KMS-11 (cell line): ENCODE measurements around the gene FHOD3.

Experiments used
- H2AFZ ChIP-seq: fragments of 200-600 bp; sonication (generic); 2 replicates; pipeline ENCODE4 v1.6.1; 2016; ENCODE audit warnings: antibody characterized with exemption, mixed run types, low read depth
- H3K27ac ChIP-seq: fragments of 200-600 bp; sonication (generic); 2 replicates; pipeline ENCODE4 v1.6.1; 2016; ENCODE audit warnings: mild to moderate bottlenecking, mixed run types
- H3K27me3 ChIP-seq: fragments of 200-600 bp; sonication (generic); 2 replicates; pipeline ENCODE4 v1.6.1; 2017; ENCODE audit warnings: mild to moderate bottlenecking, low read depth, mixed run types, moderate library complexity; ENCODE audit not compliant: insufficient read depth
- H3K36me3 ChIP-seq: fragments of 200-600 bp; sonication (generic); 2 replicates; pipeline ENCODE4 v1.6.1; 2017; ENCODE audit warnings: mild to moderate bottlenecking, mixed run types; ENCODE audit not compliant: insufficient read depth
- H3K4me1 ChIP-seq: fragments of 200-600 bp; sonication (generic); 2 replicates; pipeline ENCODE4 v1.6.1; 2016; ENCODE audit warnings: mild to moderate bottlenecking, low read depth, mixed run types; ENCODE audit not compliant: poor library complexity, severe bottlenecking
- H3K4me2 ChIP-seq: fragments of 200-600 bp; sonication (generic); 2 replicates; pipeline ENCODE4 v1.7.0; 2016; ENCODE audit warnings: mild to moderate bottlenecking, mixed run types
- H3K4me3 ChIP-seq: fragments of 200-600 bp; sonication (generic); IDR thresholded peaks from 2 replicates; pipeline ENCODE4 v1.6.1; 2017; ENCODE audit warnings: low read depth, low read length, mixed read lengths; ENCODE audit not compliant: insufficient read depth
- H3K79me2 ChIP-seq: fragments of 200-600 bp; sonication (generic); 2 replicates; pipeline ENCODE4 v1.6.1; 2016; ENCODE audit warnings: low read depth, mixed run types; ENCODE audit not compliant: insufficient read depth
- H3K9ac ChIP-seq: fragments of 200-600 bp; sonication (generic); 2 replicates; pipeline ENCODE4 v1.6.1; 2016; ENCODE audit warnings: mild to moderate bottlenecking, mixed run types
- H4K20me1 ChIP-seq: fragments of 200-600 bp; sonication (generic); 2 replicates; pipeline ENCODE4 v1.6.1; 2016; ENCODE audit warnings: mild to moderate bottlenecking, mixed run types; ENCODE audit not compliant: insufficient read depth
- TF ChIP-seq, protein P1 (sequence below): fragments of 200-600 bp; sonication (generic); conservative IDR thresholded peaks from 2 replicates; pipeline ENCODE4 v1.6.1; 2017; ENCODE audit warnings: low read depth, mild to moderate bottlenecking, antibody characterized with exemption, low read length, moderate library complexity, mixed read lengths

Gene FHOD3

DNA sequence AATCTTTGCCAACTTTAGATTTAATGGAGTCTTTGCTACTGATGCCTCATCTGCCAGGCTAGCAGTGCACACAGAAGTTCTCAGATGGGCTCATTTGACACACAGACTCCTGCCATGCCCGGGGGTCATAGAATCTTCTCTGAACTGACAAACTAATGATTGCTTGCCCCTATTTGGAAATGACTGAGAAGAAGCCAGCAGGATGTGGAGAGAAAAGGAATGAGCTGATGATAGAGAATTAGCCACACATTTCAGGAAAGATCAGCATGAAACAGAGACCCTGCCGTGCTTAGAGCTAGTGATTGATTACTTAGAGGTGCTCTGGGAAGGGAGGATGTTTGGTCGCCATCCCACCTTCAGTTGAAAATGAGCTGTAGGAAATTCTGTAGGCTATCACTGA is 352.8 kb downstream of the FHOD3 start:
- Histone ChIP-seq H4K20me1 (no peaks in the 10 kb centered on the region), H3K4me2 (no peak overlapping the region), H3K27ac (no peak overlapping the region), H2AFZ (no peak overlapping the region), H3K36me3 (no peaks in the 10 kb centered on the region), H3K4me1 (no peaks in the 10 kb centered on the region), H3K27me3 (no peaks in the 10 kb centered on the region), H3K9ac (no peak overlapping the region), H3K4me3 (no peak overlapping the region), H3K79me2 (no peaks in the 10 kb centered on the region)
- TF ChIP-seq, protein P1, sequence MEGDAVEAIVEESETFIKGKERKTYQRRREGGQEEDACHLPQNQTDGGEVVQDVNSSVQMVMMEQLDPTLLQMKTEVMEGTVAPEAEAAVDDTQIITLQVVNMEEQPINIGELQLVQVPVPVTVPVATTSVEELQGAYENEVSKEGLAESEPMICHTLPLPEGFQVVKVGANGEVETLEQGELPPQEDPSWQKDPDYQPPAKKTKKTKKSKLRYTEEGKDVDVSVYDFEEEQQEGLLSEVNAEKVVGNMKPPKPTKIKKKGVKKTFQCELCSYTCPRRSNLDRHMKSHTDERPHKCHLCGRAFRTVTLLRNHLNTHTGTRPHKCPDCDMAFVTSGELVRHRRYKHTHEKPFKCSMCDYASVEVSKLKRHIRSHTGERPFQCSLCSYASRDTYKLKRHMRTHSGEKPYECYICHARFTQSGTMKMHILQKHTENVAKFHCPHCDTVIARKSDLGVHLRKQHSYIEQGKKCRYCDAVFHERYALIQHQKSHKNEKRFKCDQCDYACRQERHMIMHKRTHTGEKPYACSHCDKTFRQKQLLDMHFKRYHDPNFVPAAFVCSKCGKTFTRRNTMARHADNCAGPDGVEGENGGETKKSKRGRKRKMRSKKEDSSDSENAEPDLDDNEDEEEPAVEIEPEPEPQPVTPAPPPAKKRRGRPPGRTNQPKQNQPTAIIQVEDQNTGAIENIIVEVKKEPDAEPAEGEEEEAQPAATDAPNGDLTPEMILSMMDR = no peak

GRCh38 chr18:36650906-36651305 is 353.4 kb downstream of the FHOD3 start:
- H3K4me2 ChIP-seq = no peak overlapping the region

DNA sequence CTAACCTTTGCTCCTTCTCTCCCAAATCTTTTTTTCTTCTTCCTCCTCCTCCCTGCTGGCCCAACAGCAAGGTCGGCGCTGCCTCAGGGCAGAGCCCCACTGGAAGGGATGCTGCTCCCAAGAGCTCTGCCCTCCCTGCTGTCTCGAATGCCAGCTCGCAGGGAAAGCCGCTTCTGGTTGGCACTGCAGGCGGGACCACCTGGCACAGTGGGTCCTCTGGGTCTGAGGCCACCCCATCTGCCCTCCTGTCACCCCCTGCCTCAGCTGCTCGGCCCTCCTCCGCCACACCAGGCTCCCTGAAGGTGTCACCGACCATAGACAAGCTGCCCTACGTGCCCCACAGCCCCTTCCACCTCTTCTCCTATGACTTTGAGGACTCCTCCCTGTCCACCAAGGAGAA is 355.0 kb downstream of the FHOD3 start:
- TF ChIP-seq, protein P1 = no peak
- H3K4me2 ChIP-seq = no peak overlapping the region
- H3K36me3 ChIP-seq = no peaks in the 10 kb centered on the region
- no peak overlapping the region for H2AFZ ChIP-seq
- no peak overlapping the region for H3K9ac ChIP-seq
- H3K4me1 ChIP-seq = no peaks in the 10 kb centered on the region
- no peak overlapping the region for H3K27ac ChIP-seq
- no peaks in the 10 kb centered on the region for H4K20me1 ChIP-seq
- H3K79me2 ChIP-seq = no peaks in the 10 kb centered on the region
- no peaks in the 10 kb centered on the region for H3K27me3 ChIP-seq
- no peak overlapping the region for H3K4me3 ChIP-seq

More at GRCh38 chr18:36650906-36651305, 353.4 kb downstream of the FHOD3 start:
- Histone ChIP-seq H3K27ac (no peak overlapping the region), H3K79me2 (no peaks in the 10 kb centered on the region), H3K9ac (no peak overlapping the region), H3K4me1 (no peaks in the 10 kb centered on the region), H4K20me1 (no peaks in the 10 kb centered on the region), H2AFZ (no peak overlapping the region), H3K36me3 (no peaks in the 10 kb centered on the region), H3K27me3 (no peaks in the 10 kb centered on the region), H3K4me3 (no peak overlapping the region)
- TF ChIP-seq, protein P1 = no peak

GRCh38 chr18:36653141-36653869 is 355.8 kb downstream of the FHOD3 start:
- TF ChIP-seq, protein P1 = no peak
- Histone ChIP-seq H3K27ac (no peak overlapping the region), H3K4me1 (no peaks in the 10 kb centered on the region), H3K79me2 (no peaks in the 10 kb centered on the region), H4K20me1 (no peaks in the 10 kb centered on the region), H3K4me3 (no peak overlapping the region), H3K9ac (no peak overlapping the region), H2AFZ (no peak overlapping the region), H3K4me2 (no peak overlapping the region), H3K27me3 (no peaks in the 10 kb centered on the region), H3K36me3 (no peaks in the 10 kb centered on the region)
